Measurements from ENCODE around the gene GGCT. TPM values are rescaled to one million over a fixed set of nuclear protein-coding genes. Genes with fewer than 3 reads are reported as not detected.

The GGCT gene
- total and polyA plus RNA-seq, 9 donors, result 17.9 to 36.1 (median 25.7) TPM

DNA sequence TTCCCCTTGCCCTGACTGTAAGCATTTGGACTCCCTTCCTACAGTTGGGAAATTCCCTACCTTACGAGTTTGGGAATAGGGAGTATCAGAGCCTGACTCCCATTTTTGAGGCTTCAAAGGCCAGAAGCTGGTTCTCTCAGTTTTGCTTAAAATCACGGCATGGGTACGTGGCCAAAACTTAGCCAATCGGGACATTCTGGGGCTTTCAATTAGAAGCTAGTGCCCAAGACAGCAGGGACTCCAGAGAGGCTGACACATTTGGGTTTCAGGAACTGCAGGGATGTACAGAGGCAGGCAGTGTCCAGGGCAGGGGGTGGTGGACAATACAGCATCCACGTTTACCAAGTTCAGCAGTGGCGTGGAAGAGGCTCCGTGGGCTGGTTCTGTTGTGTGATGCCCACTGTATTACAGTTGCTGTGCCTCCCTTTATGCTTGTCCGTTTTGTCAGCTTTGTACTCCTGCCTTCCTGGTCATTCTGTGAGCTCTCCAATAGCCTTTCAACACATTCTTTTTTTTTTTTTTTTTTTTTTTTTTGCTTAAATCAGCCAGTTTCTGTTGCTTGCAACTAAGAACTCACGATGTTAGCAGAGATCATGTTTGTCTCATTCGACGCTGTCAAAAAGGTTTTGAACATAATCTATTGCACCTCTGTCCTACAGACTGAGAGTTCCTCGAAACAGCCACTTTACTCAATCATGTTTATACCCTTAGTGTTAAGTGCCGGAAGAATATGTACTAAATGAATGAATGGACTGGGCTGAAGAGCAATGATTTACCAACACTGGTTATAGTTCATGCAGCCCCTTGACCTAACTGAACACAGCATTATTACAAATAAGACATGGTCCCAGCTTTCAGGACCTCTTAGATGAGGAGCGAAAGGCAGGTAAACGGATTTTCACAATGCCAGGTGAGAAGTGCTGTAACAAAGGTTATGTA lies 1.1 kb downstream of the GGCT start:
- peak overlapping the region; percentile 94 for H3K4me3 ChIP-seq
- H3K27me3 ChIP-seq, result no peaks in the 10 kb centered on the region
- no peak for DNase-seq
- intact Hi-C loops (cut with DNase I), result no loop called here
- no peak for TF ChIP-seq POLR2A (IDR thresholded peaks at IDR 0.05)
- H3K4me1 ChIP-seq (ENCODE audit: insufficient read depth), result peaks cover 6% of the 10 kb centered on the region
- H3K36me3 ChIP-seq, result no peaks in the 10 kb centered on the region
- no peak overlapping the region for H3K27ac ChIP-seq
- H3K9me3 ChIP-seq, result no peaks in the 10 kb centered on the region
- 46 to 48% (median 48%) methylated on average over 15 of the region's 15 CpGs for WGBS, 3 donors

DNA sequence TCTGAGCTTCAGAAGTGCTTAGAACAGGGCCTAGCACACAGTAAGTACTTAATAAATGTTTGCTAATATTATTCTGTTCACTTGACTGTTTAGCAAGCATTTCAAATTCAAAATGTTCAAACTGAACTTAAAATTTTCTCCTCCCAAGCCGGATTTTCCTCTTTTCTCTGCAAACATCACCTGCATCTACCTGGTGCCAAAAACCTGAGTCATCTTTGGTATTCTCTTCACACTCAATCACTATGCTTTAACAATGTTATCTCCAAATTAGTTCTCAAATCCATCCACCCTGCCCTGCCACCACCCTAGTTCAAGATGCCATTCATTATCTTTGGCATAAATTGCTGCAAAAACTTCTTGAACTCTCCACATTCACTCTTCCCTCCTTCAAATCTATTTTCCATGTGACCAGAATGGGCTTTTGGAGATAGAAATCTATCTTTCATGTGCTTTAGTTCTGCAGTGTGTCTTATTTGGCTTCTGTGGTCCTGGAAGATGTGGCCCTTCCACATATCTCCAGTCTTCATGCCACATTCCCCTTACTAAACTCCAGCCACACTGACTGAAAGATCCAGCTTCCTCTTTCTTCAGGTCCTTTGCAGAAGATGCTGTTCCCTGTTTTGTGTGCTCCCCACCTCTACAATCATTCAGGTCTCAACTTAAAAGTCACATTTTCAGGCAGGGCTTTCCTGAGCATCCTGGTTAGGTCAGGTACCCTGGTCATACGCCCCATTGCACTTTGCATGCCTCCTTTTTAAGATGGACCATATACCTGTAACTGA lies 2.0 kb downstream of the GGCT start:
- TF ChIP-seq, protein P1, sequence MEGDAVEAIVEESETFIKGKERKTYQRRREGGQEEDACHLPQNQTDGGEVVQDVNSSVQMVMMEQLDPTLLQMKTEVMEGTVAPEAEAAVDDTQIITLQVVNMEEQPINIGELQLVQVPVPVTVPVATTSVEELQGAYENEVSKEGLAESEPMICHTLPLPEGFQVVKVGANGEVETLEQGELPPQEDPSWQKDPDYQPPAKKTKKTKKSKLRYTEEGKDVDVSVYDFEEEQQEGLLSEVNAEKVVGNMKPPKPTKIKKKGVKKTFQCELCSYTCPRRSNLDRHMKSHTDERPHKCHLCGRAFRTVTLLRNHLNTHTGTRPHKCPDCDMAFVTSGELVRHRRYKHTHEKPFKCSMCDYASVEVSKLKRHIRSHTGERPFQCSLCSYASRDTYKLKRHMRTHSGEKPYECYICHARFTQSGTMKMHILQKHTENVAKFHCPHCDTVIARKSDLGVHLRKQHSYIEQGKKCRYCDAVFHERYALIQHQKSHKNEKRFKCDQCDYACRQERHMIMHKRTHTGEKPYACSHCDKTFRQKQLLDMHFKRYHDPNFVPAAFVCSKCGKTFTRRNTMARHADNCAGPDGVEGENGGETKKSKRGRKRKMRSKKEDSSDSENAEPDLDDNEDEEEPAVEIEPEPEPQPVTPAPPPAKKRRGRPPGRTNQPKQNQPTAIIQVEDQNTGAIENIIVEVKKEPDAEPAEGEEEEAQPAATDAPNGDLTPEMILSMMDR (IDR thresholded peaks at IDR 0.05), result no peak
- TF ChIP-seq EP300 (IDR thresholded peaks at IDR 0.05) (no peak), POLR2A (IDR thresholded peaks at IDR 0.05) (no peak)
- Histone ChIP-seq H3K4me1 (ENCODE audit: insufficient read depth) (peaks cover 6% of the 10 kb centered on the region), H3K27ac (no peak overlapping the region), H3K36me3 (no peaks in the 10 kb centered on the region), H3K4me3 (no peak overlapping the region), H3K9me3 (no peaks in the 10 kb centered on the region), H3K27me3 (no peaks in the 10 kb centered on the region)
- WGBS, 3 donors, result 93 to 97% (median 94%) methylated on average over 2 of the region's 2 CpGs
- DNase-seq, result no peak
- intact Hi-C loops (cut with DNase I), result no loop called here

DNA sequence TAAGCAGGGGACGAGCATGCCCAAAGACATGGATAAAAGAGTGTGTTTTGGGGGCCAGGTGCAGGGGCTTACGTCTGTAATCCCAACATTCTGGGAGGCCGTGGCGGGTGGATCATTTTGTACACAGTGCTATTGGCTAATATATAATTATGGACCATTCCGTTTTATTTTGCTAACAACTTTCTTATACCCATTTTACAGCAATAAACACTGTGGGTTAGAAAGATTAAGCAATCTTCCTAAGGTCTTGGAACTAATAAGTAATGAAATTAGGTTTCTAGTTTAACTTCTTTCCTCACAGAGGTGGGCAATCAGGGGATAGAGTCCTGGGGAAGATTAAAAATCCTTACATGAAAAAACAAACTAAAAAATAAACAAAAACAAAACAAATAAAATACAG lies 3.4 kb downstream of the GGCT start:
- Histone ChIP-seq H3K27me3 (no peaks in the 10 kb centered on the region), H3K4me1 (ENCODE audit: insufficient read depth) (peaks cover 6% of the 10 kb centered on the region), H3K9me3 (no peaks in the 10 kb centered on the region), H3K27ac (no peak overlapping the region), H3K36me3 (no peaks in the 10 kb centered on the region), H3K4me3 (no peak overlapping the region)
- TF ChIP-seq, protein P1 (IDR thresholded peaks at IDR 0.05), result no peak
- TF ChIP-seq EP300 (IDR thresholded peaks at IDR 0.05) (no peak), POLR2A (IDR thresholded peaks at IDR 0.05) (no peak)
- 95 to 98% (median 96%) methylated on average over 5 of the region's 5 CpGs for WGBS, 3 donors
- intact Hi-C loops (cut with DNase I), result no loop called here
- DNase-seq, result no peak

DNA sequence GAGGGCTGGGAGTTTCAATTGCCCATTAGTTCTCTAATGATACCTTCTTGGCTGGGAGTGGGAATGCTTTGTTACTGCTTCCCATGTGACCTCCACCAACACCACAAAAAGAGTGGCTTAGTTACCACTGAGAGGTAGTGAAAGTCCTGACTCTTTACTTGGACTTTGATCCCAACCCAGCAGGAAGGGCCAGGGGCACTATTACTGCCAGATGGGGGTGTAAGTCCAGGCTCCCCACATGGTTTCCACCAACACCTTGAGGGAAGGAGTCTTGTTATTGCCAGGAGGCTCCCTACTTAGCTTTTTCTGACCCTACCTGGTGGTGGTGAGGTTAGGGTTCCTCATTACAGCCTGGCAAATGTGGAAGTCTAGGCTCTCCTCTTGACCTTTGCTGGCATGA lies 11.4 kb downstream of the GGCT start:
- intact Hi-C loops (cut with DNase I), result no loop called here
- no peaks in the 10 kb centered on the region for H3K4me1 ChIP-seq (ENCODE audit: insufficient read depth)
- DNase-seq, result no peak
- no peak overlapping the region for H3K27ac ChIP-seq
- no peaks in the 10 kb centered on the region for H3K36me3 ChIP-seq
- H3K9me3 ChIP-seq, result no peaks in the 10 kb centered on the region
- H3K4me3 ChIP-seq, result no peak overlapping the region
- no peaks in the 10 kb centered on the region for H3K27me3 ChIP-seq
- TF ChIP-seq, protein P1 (IDR thresholded peaks at IDR 0.05), result no peak
- no peak for TF ChIP-seq POLR2A (IDR thresholded peaks at IDR 0.05)
- no peak for TF ChIP-seq EP300 (IDR thresholded peaks at IDR 0.05)
